IPS-18c (cell line): ENCODE measurements around the gene PXMP2.

ENCODE experiments used
- H3K4me3 ChIP-seq: 2 replicates; pipeline ENCODE4 v1.7.0; 2013; ENCODE audit warnings: low read depth, mild to moderate bottlenecking, low read length, moderate library complexity; ENCODE audit not compliant: insufficient read depth
- H3K9me3 ChIP-seq: one replicate; pipeline ENCODE4 v1.6.1; 2013; ENCODE audit warnings: mild to moderate bottlenecking, low read length, moderate library complexity; ENCODE audit not compliant: control insufficient read depth, insufficient read depth

The PXMP2 gene

GRCh38 chr12:132754160-132754932 is 67.0 kb downstream of the PXMP2 start:
- no peak overlapping the region for H3K4me3 ChIP-seq
- no peaks in the 10 kb centered on the region for H3K9me3 ChIP-seq
